Astrocyte (in vitro differentiated cells and primary cell): ENCODE measurements around the gene ZNF775. TPM values are rescaled to one million over a fixed set of nuclear protein-coding genes. Genes with fewer than 3 reads are reported as not detected.

Source experiments
- DNase-seq: peaks from one replicate; pipeline ENCODE4 v3.0.0-alpha.2; 2010; ENCODE audit warnings: low read depth
- FAIRE-seq: peaks from 2 replicates; lab custom pipeline; 2011; peaks lifted over from hg19 to GRCh38; lab: Jason Lieb, UNC
- H2AFZ ChIP-seq: 2 replicates; pipeline ENCODE4 v1.6.0; 2012; ENCODE audit warnings: low read depth, low read length, inconsistent platforms
- H3K27ac ChIP-seq: 2 replicates; pipeline ENCODE4 v1.5.1; 2011; ENCODE audit warnings: low read depth, low read length, inconsistent platforms
- H3K27me3 ChIP-seq: 2 replicates; pipeline ENCODE4 v1.6.0; 2011; ENCODE audit warnings: low read length, inconsistent platforms; ENCODE audit not compliant: insufficient read depth
- H3K36me3 ChIP-seq: 2 replicates; pipeline ENCODE4 v1.5.1; 2011; ENCODE audit warnings: low read length, inconsistent platforms; ENCODE audit not compliant: insufficient read depth
- H3K4me1 ChIP-seq: 2 replicates; pipeline ENCODE4 v1.5.1; 2011; ENCODE audit warnings: low read length, inconsistent platforms; ENCODE audit not compliant: insufficient read depth
- H3K4me2 ChIP-seq: 2 replicates; pipeline ENCODE4 v1.6.0; 2012; ENCODE audit warnings: low read length, inconsistent platforms
- H3K4me3 ChIP-seq: 2 replicates; pipeline ENCODE4 v1.5.1; 2011; ENCODE audit warnings: low read depth, mild to moderate bottlenecking, low read length, inconsistent platforms; ENCODE audit not compliant: insufficient read depth
- H3K79me2 ChIP-seq: 2 replicates; pipeline ENCODE4 v1.6.0; 2012; ENCODE audit warnings: mild to moderate bottlenecking, low read length, inconsistent platforms; ENCODE audit not compliant: insufficient read depth
- H3K9ac ChIP-seq: 2 replicates; pipeline ENCODE4 v1.6.0; 2012; ENCODE audit warnings: mild to moderate bottlenecking, low read length, inconsistent platforms
- H3K9me3 ChIP-seq: 2 replicates; pipeline ENCODE4 v1.5.1; 2012; ENCODE audit warnings: low read depth, mild to moderate bottlenecking, low read length, inconsistent platforms; ENCODE audit not compliant: insufficient read depth
- H4K20me1 ChIP-seq: 2 replicates; pipeline ENCODE4 v1.6.0; 2012; ENCODE audit warnings: low read length, inconsistent platforms; ENCODE audit not compliant: insufficient read depth
- H3K27ac Mint-ChIP-seq: one replicate; pipeline ENCODE4 v1.8.0; 2021; ENCODE audit warnings: mild to moderate bottlenecking, mixed read lengths; ENCODE audit not compliant: unreplicated experiment
- H3K27me3 Mint-ChIP-seq: one replicate; pipeline ENCODE4 v1.8.0; 2021; ENCODE audit warnings: low read depth, mixed read lengths; ENCODE audit not compliant: unreplicated experiment
- H3K36me3 Mint-ChIP-seq: one replicate; pipeline ENCODE4 v1.8.0; 2021; ENCODE audit warnings: low read depth, mixed read lengths; ENCODE audit not compliant: unreplicated experiment
- H3K4me1 Mint-ChIP-seq: one replicate; pipeline ENCODE4 v1.8.0; 2021; ENCODE audit warnings: low read depth, mixed read lengths; ENCODE audit not compliant: unreplicated experiment
- H3K4me3 Mint-ChIP-seq: one replicate; pipeline ENCODE4 v1.8.0; 2021; ENCODE audit warnings: mild to moderate bottlenecking, moderate library complexity, mixed read lengths; ENCODE audit not compliant: unreplicated experiment
- H3K9me3 Mint-ChIP-seq: one replicate; pipeline ENCODE4 v1.8.0; 2021; ENCODE audit warnings: mild to moderate bottlenecking, mixed read lengths; ENCODE audit not compliant: unreplicated experiment
- CTCF ChIP-seq: IDR thresholded peaks from 2 replicates; pipeline ENCODE4 v1.5.1; 2011; ENCODE audit warnings: low read depth, mild to moderate bottlenecking, inconsistent platforms, low read length, moderate library complexity; ENCODE audit not compliant: insufficient read depth
- EZH2 ChIP-seq: IDR thresholded peaks from 2 replicates; pipeline ENCODE4 v1.6.1; 2012; ENCODE audit warnings: mild to moderate bottlenecking, low read length, inconsistent platforms; ENCODE audit not compliant: insufficient read depth
- total RNA-seq: library from RNA; stranded (reverse); gene quantifications from 2 replicates; pipeline ENCODE4 v1.2.1, GENCODE V29; 2021

ZNF775 gene
- total RNA-seq, 1 donor from 2014 or later: 6.5 TPM

- no peaks in the 10 kb centered on the region for H3K9me3 Mint-ChIP-seq
- Histone ChIP-seq H3K36me3 (no peaks in the 10 kb centered on the region), H3K4me1 (no peaks in the 10 kb centered on the region), H3K4me2 (no peak overlapping the region), H3K79me2 (no peaks in the 10 kb centered on the region), H4K20me1 (no peaks in the 10 kb centered on the region), H3K9me3 (no peaks in the 10 kb centered on the region), H3K9ac (no peak overlapping the region), H2AFZ (no peak overlapping the region), H3K27me3 (no peaks in the 10 kb centered on the region), H3K27ac (no peak overlapping the region), H3K4me3 (no peak overlapping the region)
- H3K4me1 Mint-ChIP-seq: peaks cover 22% of the 10 kb centered on the region
- no peak overlapping the region for H3K27ac Mint-ChIP-seq
- peaks cover 7% of the 10 kb centered on the region for H3K27me3 Mint-ChIP-seq
- H3K36me3 Mint-ChIP-seq: peaks cover 17% of the 10 kb centered on the region
- TF ChIP-seq EZH2 (no peak), CTCF (no peak)
- no peak overlapping the region for H3K4me3 Mint-ChIP-seq
- DNase-seq (peak; percentile 42), FAIRE-seq (no peak)
Observed at GRCh38 chr7:150410680-150411346, 31.7 kb downstream of the ZNF775 start.

GRCh38 chr7:150411606-150412005, 32.5 kb downstream of the ZNF775 start:
- Histone ChIP-seq H3K4me3 (no peak overlapping the region), H3K36me3 (no peaks in the 10 kb centered on the region), H3K27me3 (no peaks in the 10 kb centered on the region), H3K27ac (no peak overlapping the region), H3K4me2 (no peak overlapping the region), H3K9ac (no peak overlapping the region), H3K9me3 (no peaks in the 10 kb centered on the region), H2AFZ (no peak overlapping the region), H3K4me1 (no peaks in the 10 kb centered on the region), H4K20me1 (no peaks in the 10 kb centered on the region), H3K79me2 (no peaks in the 10 kb centered on the region)
- no peak for DNase-seq
- Mint-ChIP-seq H3K27ac (no peak overlapping the region), H3K27me3 (peaks cover 10% of the 10 kb centered on the region), H3K4me1 (peaks cover 15% of the 10 kb centered on the region), H3K36me3 (peaks cover 14% of the 10 kb centered on the region), H3K9me3 (no peaks in the 10 kb centered on the region), H3K4me3 (no peak overlapping the region)
- FAIRE-seq: no peak
- TF ChIP-seq CTCF (no peak), EZH2 (no peak)

GRCh38 chr7:150412016-150412415, 32.9 kb downstream of the ZNF775 start:
- H3K27ac ChIP-seq: no peak overlapping the region
- H3K79me2 ChIP-seq: no peaks in the 10 kb centered on the region
- no peak for TF ChIP-seq CTCF
- no peak for TF ChIP-seq EZH2
- FAIRE-seq (no peak), DNase-seq (no peak)
- H3K4me1 ChIP-seq: no peaks in the 10 kb centered on the region
- H3K27me3 ChIP-seq: no peaks in the 10 kb centered on the region
- no peaks in the 10 kb centered on the region for H4K20me1 ChIP-seq
- Mint-ChIP-seq H3K27ac (no peak overlapping the region), H3K27me3 (peaks cover 10% of the 10 kb centered on the region), H3K9me3 (no peaks in the 10 kb centered on the region), H3K4me1 (peaks cover 11% of the 10 kb centered on the region), H3K36me3 (peaks cover 13% of the 10 kb centered on the region), H3K4me3 (no peak overlapping the region)
- H3K36me3 ChIP-seq: no peaks in the 10 kb centered on the region
- no peak overlapping the region for H2AFZ ChIP-seq
- no peaks in the 10 kb centered on the region for H3K9me3 ChIP-seq
- no peak overlapping the region for H3K4me3 ChIP-seq
- no peak overlapping the region for H3K9ac ChIP-seq
- no peak overlapping the region for H3K4me2 ChIP-seq
